Astrocyte of the spinal cord (primary cell): ENCODE results near the gene COL13A1.
A peak's percentile ranks its signal among the peaks of the same experiment; 100 is the strongest.

Source experiments
- DNase-seq: peaks from one replicate; pipeline ENCODE4 v3.0.0; 2011; ENCODE audit warnings: low read depth, low spot score
- H3K4me3 ChIP-seq: 2 replicates; pipeline ENCODE4 v1.5.1; 2011; ENCODE audit warnings: low read depth, mild to moderate bottlenecking, low read length, moderate library complexity
- in situ Hi-C: cut with HindIII; loops from 2 replicates; pipeline ENCODE4 v1.10.0; 2017; ENCODE audit warnings: low sequenced_read_pairs
- TF ChIP-seq, protein P1 (sequence below): IDR thresholded peaks from 2 replicates; pipeline ENCODE4 v1.5.1; 2012; ENCODE audit warnings: low read depth, mild to moderate bottlenecking, low read length, inconsistent platforms

The COL13A1 gene

DNA sequence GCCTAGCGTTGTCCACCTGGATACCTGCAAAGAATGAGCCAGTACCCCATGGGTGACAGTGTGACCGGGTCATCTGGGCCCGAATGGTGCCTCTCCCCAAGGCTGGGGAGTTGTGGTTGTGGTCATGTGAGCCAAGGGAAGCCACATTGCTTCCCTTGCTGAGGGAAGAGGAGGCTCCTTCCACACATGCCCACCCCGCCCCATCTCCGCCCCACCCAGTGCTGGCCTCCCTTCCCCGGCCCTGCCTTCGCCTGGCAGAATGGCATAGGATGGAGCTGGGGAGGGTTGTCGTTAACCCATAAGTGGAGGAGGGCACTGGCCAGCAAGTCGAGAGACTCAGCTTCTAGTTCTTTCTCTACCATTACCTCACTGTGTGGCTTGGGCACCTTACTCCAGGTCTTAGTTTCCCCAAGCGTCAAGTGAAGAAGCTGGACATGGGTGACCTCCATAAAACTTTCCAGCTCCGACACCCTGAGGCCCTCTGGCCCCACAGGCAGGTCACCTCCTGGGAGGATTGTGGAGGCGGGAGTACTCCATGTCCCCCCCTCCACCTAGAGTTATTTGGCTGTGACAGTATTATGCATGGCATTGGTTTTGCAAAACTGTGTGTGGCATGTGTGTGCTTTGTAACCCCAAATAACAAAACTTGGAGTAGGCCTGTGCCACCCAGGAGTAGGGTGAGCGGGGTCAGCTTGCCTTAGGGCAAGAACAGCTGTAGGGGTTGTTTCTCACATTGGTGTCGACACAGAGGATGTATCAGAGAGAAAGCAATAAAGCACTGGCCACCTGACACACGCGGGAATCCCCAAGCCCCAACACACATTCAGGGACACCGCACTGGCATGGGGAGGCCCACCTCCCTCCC is 160.4 kb downstream of the COL13A1 start:
- in situ Hi-C loops: no loop called here
- DNase-seq: no peak
- no peak overlapping the region for H3K4me3 ChIP-seq
- TF ChIP-seq, protein P1, sequence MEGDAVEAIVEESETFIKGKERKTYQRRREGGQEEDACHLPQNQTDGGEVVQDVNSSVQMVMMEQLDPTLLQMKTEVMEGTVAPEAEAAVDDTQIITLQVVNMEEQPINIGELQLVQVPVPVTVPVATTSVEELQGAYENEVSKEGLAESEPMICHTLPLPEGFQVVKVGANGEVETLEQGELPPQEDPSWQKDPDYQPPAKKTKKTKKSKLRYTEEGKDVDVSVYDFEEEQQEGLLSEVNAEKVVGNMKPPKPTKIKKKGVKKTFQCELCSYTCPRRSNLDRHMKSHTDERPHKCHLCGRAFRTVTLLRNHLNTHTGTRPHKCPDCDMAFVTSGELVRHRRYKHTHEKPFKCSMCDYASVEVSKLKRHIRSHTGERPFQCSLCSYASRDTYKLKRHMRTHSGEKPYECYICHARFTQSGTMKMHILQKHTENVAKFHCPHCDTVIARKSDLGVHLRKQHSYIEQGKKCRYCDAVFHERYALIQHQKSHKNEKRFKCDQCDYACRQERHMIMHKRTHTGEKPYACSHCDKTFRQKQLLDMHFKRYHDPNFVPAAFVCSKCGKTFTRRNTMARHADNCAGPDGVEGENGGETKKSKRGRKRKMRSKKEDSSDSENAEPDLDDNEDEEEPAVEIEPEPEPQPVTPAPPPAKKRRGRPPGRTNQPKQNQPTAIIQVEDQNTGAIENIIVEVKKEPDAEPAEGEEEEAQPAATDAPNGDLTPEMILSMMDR: no peak

DNA sequence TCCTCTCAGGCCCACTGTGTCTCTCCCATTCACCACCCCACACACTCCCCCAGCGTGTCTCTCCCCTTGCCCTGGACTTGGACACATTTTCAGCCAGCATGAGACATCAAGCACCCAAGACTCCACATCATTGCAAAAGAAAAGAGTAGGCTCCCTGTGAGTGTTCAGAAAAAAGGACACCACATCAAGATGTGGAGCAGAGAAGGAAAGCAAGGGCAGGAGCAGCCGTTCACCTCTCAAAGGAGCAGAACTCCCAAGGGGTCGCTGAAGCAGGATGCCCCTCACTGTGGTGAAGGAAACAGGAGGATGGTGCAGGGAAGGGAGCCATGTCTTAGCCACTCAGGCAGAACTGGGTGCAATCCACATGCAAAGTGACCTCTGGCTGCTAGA is 161.0 kb downstream of the COL13A1 start:
- in situ Hi-C loops: no loop called here
- H3K4me3 ChIP-seq: no peak overlapping the region
- no peak for DNase-seq
- TF ChIP-seq, protein P1: no peak

DNA sequence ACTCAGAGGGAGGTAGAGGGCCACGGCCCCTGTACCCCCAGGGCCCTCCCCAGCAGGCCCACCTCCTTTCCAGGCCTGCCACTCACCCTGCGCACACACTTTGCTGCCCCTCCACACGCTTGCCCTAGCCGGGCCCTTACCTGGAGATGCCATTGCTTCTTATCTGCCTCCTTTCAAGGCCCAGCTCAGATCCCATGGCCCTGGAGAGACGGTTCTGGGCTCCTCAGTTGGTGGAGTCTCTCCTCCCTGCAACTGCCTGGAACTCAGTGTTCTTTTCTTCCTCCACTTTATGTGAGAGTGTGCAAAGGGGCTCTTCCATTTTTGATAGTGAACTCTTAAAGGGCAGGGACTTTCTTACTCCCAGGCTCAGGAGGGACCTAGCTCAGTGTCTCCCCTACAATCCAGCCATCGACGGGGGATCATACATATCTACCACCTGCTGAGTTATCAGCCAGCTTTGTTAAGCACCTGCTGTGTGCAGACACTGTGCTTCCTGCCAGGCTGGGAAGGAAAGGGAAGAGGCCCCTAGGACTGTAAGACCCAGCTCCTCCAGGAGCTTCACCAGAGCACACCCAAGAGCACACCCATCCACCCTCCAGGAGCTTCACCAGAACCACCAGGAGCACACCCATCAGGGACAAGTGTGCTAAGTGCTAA is 161.6 kb downstream of the COL13A1 start:
- TF ChIP-seq, protein P1: no peak
- no peak for DNase-seq
- in situ Hi-C loops: no loop called here
- H3K4me3 ChIP-seq: no peak overlapping the region

DNA sequence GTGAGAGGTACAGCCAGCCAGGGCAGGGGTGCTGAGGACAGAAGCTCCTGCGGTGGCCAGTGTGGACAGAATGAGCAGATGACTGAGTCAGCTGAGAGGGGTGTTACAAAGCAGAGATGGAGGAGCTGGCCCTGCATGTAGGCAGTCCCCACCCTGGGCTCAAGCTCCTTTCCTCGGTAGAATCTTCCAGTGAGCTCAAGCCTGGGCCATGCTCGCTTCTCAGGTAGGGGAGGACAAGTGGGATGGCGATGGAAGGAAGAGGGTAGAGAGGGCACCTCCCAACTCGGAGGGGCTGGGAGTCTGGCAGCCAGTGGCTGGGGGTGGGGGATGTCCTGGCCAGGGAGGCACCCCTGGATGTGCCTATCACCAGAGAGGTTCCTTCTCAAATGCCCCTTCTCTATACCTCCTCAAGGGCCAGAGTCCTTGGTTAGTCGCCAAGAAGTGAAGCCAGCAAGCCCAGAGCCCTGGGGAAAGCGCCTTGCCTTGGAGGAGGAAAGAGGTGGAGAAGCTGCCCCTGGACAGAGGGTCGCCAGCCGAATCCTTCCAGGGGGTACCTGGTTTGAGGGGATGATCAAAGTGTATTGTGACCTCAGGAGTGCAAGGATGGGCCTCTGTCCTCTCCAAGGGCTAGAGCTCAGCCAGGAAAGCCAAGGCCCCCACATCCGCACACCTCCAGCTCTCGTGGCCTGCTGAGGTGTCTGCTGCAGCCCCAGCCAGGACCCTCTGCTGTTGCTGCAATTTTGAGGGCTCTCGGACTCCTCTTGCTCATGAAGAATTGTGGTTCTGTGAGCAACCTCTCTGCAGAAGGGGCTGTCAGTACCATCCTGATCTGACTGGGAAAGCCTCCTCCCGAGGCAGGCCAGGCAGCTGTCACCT is 162.4 kb downstream of the COL13A1 start:
- H3K4me3 ChIP-seq: no peak overlapping the region
- no peak for DNase-seq
- in situ Hi-C loops: no loop called here
- TF ChIP-seq, protein P1: no peak

- in situ Hi-C loops: no loop called here
- H3K4me3 ChIP-seq: no peak overlapping the region
- no peak for DNase-seq
- TF ChIP-seq, protein P1: no peak
Measured at GRCh38 chr10:69965086-69965485, 163.4 kb downstream of the COL13A1 start.

DNA sequence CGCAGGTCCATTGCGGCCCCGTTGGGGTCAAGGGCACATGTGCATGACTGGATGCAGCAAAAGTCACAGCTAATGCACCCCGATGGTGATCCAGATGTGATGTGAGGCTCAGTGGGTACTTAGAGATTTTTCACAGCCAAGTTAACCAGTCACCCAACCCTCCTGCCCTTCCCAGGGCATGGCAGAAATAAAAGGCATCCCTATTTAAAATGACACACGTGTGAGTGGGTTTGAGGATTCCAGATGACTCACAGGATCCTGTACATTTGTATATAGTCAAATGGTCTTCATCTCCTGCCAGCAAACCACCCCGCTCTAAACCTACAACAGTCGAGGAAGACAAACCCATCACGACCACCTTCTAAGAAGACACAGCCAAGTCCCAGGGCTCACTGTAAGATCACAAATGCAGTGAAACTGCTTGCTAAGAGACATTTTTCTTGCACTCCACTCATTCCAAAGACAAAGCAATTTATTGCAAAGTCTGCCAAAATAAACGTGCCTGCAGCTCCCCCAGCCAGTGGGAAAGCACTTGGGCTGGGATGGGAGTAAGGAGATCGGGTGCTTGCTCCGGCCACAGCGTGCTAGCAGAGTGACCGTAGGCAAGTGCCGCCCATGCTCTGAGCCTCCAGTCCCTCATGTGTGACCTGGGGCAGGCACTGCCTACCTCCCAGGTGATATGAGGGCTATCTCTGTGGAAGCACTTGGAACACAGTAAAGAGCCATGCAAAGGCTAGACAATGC is 164.4 kb downstream of the COL13A1 start:
- in situ Hi-C loops: no loop called here
- TF ChIP-seq, protein P1: no peak
- DNase-seq: peak; percentile 39
- no peak overlapping the region for H3K4me3 ChIP-seq
